MCF 10A (cell line): ENCODE measurements around the gene LEFTY1. TPM values are rescaled to one million over a fixed set of nuclear protein-coding genes. Genes with fewer than 3 reads are reported as not detected.
A peak's percentile ranks its signal among the peaks of the same experiment; 100 is the strongest.

ENCODE experiments used
- BruUV-seq: library from RNA; stranded (reverse); fragments of 400-500 nt; replicated peaks from 2 replicates; lab custom pipeline; 2021; lab: Mats Ljungman, UMichigan
- CTCF ChIA-PET: fragments of 300-600 bp; sonication (Branson Sonifier 250); formaldehyde crosslinking; extraction: SDS; loops from one replicate; lab custom pipeline; 2021; ENCODE audit warnings: antibody characterized with exemption, inconsistent platforms; lab: Yijun Ruan, JAX
- POLR2A ChIA-PET: fragments of 300-600, 350-650 bp; sonication (Branson Sonifier 250); formaldehyde crosslinking; extraction: SDS; loops from one replicate; lab custom pipeline; 2020; ENCODE audit warnings: antibody characterized with exemption, inconsistent platforms; lab: Yijun Ruan, JAX
- DNase-seq: peaks from one replicate; pipeline ENCODE4 v3.0.0-alpha.2; 2018; ENCODE audit not compliant: unreplicated experiment
- H3K27ac Mint-ChIP-seq: one replicate; pipeline ENCODE4 v1.8.0; 2022; ENCODE audit warnings: mild to moderate bottlenecking, low read depth, mixed read lengths; ENCODE audit not compliant: unreplicated experiment
- H3K27me3 Mint-ChIP-seq: one replicate; pipeline ENCODE4 v1.8.0; 2022; ENCODE audit warnings: mixed read lengths; ENCODE audit not compliant: insufficient read depth, unreplicated experiment
- H3K36me3 Mint-ChIP-seq: one replicate; pipeline ENCODE4 v1.8.0; 2022; ENCODE audit warnings: mild to moderate bottlenecking, moderate library complexity, mixed read lengths; ENCODE audit not compliant: insufficient read depth, unreplicated experiment
- H3K4me1 Mint-ChIP-seq: one replicate; pipeline ENCODE4 v1.8.0; 2022; ENCODE audit warnings: mixed read lengths; ENCODE audit not compliant: insufficient read depth, unreplicated experiment
- H3K4me3 Mint-ChIP-seq: one replicate; pipeline ENCODE4 v1.8.0; 2022; ENCODE audit warnings: mild to moderate bottlenecking, moderate library complexity, mixed read lengths; ENCODE audit not compliant: unreplicated experiment
- H3K9me3 Mint-ChIP-seq: one replicate; pipeline ENCODE4 v1.8.0; 2022; ENCODE audit warnings: mixed read lengths; ENCODE audit not compliant: unreplicated experiment
- CTCF ChIP-seq: fragments of 200-600 bp; IDR thresholded peaks from one replicate; pipeline ENCODE4 v1.8.0; 2022; ENCODE audit warnings: antibody characterized with exemption, mild to moderate bottlenecking; ENCODE audit not compliant: unreplicated experiment
- intact Hi-C: fragments of 100-400 bp; cut with micrococcal nuclease; formaldehyde crosslinking; loops from 2 replicates; pipeline ENCODE4 v1.14.1; 2022
- total RNA-seq: library from RNA; stranded (reverse); gene quantifications from 2 replicates; pipeline ENCODE4 v1.2.3, GENCODE V29; 2022

Gene LEFTY1
- total RNA-seq, 1 experiment from 2014 or later, result not detected

- no peak overlapping the region for H3K27ac Mint-ChIP-seq
- TF ChIP-seq CTCF, result no peak
- no peak for DNase-seq
- POLR2A ChIA-PET, result interaction anchor here (3.3 to 8.6 kb wide), 2 partner anchors 10 to 34 kb away, joined by 11 to 263 read pairs; partner anchors contain the start of gene PYCR2
- no peaks in the 10 kb centered on the region for H3K9me3 Mint-ChIP-seq
- no TSS peak for BruUV-seq
- intact Hi-C loops, result no loop called here
- H3K36me3 Mint-ChIP-seq, result no peaks in the 10 kb centered on the region
- no peaks in the 10 kb centered on the region for H3K27me3 Mint-ChIP-seq
- H3K4me1 Mint-ChIP-seq, result peaks cover 18% of the 10 kb centered on the region
- CTCF ChIA-PET, result interaction anchor here (0.5 to 3.0 kb wide), 4 partner anchors 10 to 293 kb away, joined by 3 to 12 read pairs (median 4); no protein-coding TSS in a partner anchor
- no peak overlapping the region for H3K4me3 Mint-ChIP-seq
Measured at GRCh38 chr1:225887030-225887314, 2.0 kb downstream of the LEFTY1 start.

DNA sequence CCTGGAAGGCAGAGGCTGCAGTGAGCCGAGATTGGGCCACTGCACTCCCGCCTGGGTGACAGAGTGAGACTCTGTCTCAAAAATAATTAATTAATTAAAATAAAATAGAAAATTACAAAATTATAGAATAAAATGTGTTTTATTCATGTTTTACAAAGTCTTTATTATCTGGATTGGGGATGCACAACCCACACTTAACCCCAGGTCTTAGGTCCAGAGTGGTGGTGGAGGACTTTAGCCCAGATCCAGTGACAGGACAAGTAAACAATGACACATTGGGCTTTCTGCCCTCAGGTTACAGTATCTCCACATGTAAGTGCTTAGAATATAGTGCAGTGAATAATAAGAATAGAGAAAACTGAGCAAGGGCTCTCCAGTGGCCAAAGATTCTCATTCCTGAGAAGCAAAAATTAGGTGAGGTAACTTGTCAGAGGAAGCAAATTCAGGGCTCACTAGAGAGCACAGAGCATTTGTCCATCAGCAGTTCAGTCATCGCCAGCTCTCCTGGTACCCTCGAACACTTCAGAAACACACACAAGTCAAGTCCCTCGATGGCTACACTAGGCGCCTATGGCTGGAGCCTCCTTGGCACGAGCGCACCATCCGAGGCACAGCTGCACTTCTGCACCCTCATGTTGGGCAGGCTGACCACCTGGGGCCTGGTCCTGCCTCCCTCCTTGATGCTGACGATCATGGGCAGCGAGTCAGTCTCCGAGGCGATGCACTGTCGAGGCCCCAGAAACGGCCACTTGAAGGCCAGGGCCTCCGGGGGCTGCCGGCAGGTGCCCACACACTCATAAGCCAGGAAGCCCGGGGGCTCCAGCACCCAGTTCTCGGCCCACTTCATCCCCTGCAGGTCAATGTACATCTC, 2.6 kb downstream of the LEFTY1 start:
- no peak for TF ChIP-seq CTCF
- BruUV-seq, result no TSS peak
- intact Hi-C loops, result no loop called here
- peak; percentile 33 for DNase-seq
- H3K36me3 Mint-ChIP-seq, result no peaks in the 10 kb centered on the region
- H3K4me1 Mint-ChIP-seq, result peaks cover 19% of the 10 kb centered on the region
- POLR2A ChIA-PET, result interaction anchor here (1.6 to 8.6 kb wide), 3 partner anchors 11 to 35 kb away, joined by 5 to 263 read pairs (median 11); partner anchors contain the start of gene PYCR2
- no peak overlapping the region for H3K27ac Mint-ChIP-seq
- CTCF ChIA-PET, result interaction anchor here (0.6 to 3.0 kb wide), 5 partner anchors 9 to 412 kb away, joined by 3 to 12 read pairs (median 4); no protein-coding TSS in a partner anchor
- H3K9me3 Mint-ChIP-seq, result no peaks in the 10 kb centered on the region
- no peak overlapping the region for H3K4me3 Mint-ChIP-seq
- no peaks in the 10 kb centered on the region for H3K27me3 Mint-ChIP-seq

- Mint-ChIP-seq H3K36me3 (no peaks in the 10 kb centered on the region), H3K9me3 (no peaks in the 10 kb centered on the region), H3K4me1 (peaks cover 25% of the 10 kb centered on the region), H3K27ac (no peak overlapping the region), H3K4me3 (no peak overlapping the region), H3K27me3 (no peaks in the 10 kb centered on the region)
- DNase-seq, result no peak
- BruUV-seq, result no TSS peak
- no peak for TF ChIP-seq CTCF
- ChIA-PET CTCF (interaction anchor here (0.6 to 3.0 kb wide), 7 partner anchors 28 to 410 kb away, joined by 3 to 12 read pairs (median 3); no protein-coding TSS in a partner anchor), POLR2A (interaction anchor here (0.9 to 8.6 kb wide), 4 partner anchors 9 to 48 kb away, joined by 4 to 263 read pairs (median 4); partner anchors contain the start of gene PYCR2)
- intact Hi-C loops, result no loop called here
Measured at GRCh38 chr1:225885336-225885735, 3.6 kb downstream of the LEFTY1 start.
